Peyer's patch (tissue), 4 donors: ENCODE measurements around the gene OPN3. TPM values are rescaled to one million over a fixed set of nuclear protein-coding genes. Genes with fewer than 3 reads are reported as not detected.

Experiments used
- DNase-seq, 3 donors: peaks; one replicate each; pipeline ENCODE4 v3.0.0-alpha.2; 2017 to 2019
- H3K27ac ChIP-seq, 4 donors: fragments of 200-600 bp; sonication (generic); one replicate each; pipeline ENCODE4 v1.5.1; 2016 to 2019
- H3K27me3 ChIP-seq, 2 donors: fragments of 200-600 bp; sonication (generic); one replicate each; pipeline ENCODE4 v1.5.1; 2019
- H3K36me3 ChIP-seq, 3 donors: fragments of 200-600 bp; sonication (generic); one replicate each; pipeline ENCODE4 v1.5.1; 2016 to 2019
- H3K4me1 ChIP-seq, 4 donors: fragments of 200-600 bp; sonication (generic); one replicate each; pipeline ENCODE4 v1.5.1; 2016 to 2019
- H3K4me3 ChIP-seq, 4 donors: fragments of 200-600 bp; sonication (generic); 1 replicate in 3 of 4; 2 replicates in 1 of 4; pipeline ENCODE4 v1.5.1; 2016 to 2019; ENCODE audit warnings: mild to moderate bottlenecking in 1 of 4
- H3K9me3 ChIP-seq, 4 donors: fragments of 200-600 bp; sonication (generic); one replicate each; pipeline ENCODE4 v1.5.1; 2016 to 2019; ENCODE audit warnings: mild to moderate bottlenecking in 1 of 4
- POLR2A ChIP-seq, 2 donors: fragments of 450-650 bp; IDR thresholded peaks; one replicate each; pipeline ENCODE4 v1.5.1; 2017; ENCODE audit warnings: antibody characterized with exemption in 2 of 2, mild to moderate bottlenecking in 2 of 2, moderate library complexity in 2 of 2
- total RNA-seq, 4 donors: library from RNA; depleted of rRNA; stranded (reverse); fragments of >200 nt; gene quantifications; one replicate each; pipeline ENCODE4 v1.1.0, GENCODE V29; 2016
- TF ChIP-seq, protein P1 (sequence below), 6 experiments: fragments of 450-650 bp in 4 of 6; fragments of 200-600 bp in 2 of 6; sonication (generic) in 1 of 6; IDR thresholded peaks; one replicate each; pipeline ENCODE4 v1.5.1; 2017 to 2019; ENCODE audit warnings: antibody characterized with exemption in 6 of 6, mild to moderate bottlenecking in 3 of 6, moderate library complexity in 1 of 6

OPN3 gene
- total RNA-seq, 4 donors from 2014 or later, result 17.3 to 23.1 (median 20.9) TPM

- Histone ChIP-seq H3K4me3 (no peak overlapping the region), H3K27ac (no peak overlapping the region), H3K9me3 (no peaks in the 10 kb centered on the region), H3K36me3 (no peaks in the 10 kb centered on the region), H3K4me1 (peaks cover 0 to 13% (median 0%) of the 10 kb centered on the region in 4 donors), H3K27me3 (no peaks in the 10 kb centered on the region)
- no peak for DNase-seq
- TF ChIP-seq, protein P1, sequence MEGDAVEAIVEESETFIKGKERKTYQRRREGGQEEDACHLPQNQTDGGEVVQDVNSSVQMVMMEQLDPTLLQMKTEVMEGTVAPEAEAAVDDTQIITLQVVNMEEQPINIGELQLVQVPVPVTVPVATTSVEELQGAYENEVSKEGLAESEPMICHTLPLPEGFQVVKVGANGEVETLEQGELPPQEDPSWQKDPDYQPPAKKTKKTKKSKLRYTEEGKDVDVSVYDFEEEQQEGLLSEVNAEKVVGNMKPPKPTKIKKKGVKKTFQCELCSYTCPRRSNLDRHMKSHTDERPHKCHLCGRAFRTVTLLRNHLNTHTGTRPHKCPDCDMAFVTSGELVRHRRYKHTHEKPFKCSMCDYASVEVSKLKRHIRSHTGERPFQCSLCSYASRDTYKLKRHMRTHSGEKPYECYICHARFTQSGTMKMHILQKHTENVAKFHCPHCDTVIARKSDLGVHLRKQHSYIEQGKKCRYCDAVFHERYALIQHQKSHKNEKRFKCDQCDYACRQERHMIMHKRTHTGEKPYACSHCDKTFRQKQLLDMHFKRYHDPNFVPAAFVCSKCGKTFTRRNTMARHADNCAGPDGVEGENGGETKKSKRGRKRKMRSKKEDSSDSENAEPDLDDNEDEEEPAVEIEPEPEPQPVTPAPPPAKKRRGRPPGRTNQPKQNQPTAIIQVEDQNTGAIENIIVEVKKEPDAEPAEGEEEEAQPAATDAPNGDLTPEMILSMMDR (IDR thresholded peaks at IDR 0.05), result no peak
- TF ChIP-seq POLR2A (IDR thresholded peaks at IDR 0.05), result no peak
These were observed 31.7 kb downstream of the OPN3 start for GRCh38 chr1:241608379-241609033.

DNA sequence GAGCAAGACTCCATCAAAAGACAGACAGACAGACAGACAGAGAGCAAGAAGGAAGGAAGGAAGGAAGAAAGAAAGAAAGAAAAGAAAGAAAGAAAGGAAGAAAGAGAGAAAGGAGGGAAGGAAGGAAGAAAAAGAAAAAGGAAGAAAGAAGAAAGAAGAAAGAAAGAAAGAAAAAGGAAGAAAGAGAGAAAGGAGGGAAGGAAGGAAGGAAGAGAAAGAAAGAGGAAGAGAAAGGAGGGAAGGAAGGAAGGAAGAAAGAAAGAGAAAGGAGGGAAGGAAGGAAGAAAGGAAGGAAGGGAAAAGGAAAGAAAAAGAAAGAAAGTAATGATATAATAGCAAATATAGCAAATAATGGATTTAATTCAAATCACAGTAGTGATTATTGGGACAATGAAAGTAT lies 32.7 kb downstream of the OPN3 start:
- Histone ChIP-seq H3K9me3 (no peaks in the 10 kb centered on the region), H3K27me3 (no peaks in the 10 kb centered on the region), H3K27ac (no peak overlapping the region), H3K36me3 (no peaks in the 10 kb centered on the region), H3K4me3 (no peak overlapping the region), H3K4me1 (peaks cover 0 to 13% (median 0%) of the 10 kb centered on the region in 4 donors)
- TF ChIP-seq POLR2A (IDR thresholded peaks at IDR 0.05), result no peak
- TF ChIP-seq, protein P1 (IDR thresholded peaks at IDR 0.05), result no peak
- DNase-seq, result no peak

- H3K4me1 ChIP-seq, result peaks cover 0 to 13% (median 0%) of the 10 kb centered on the region in 4 donors
- no peak overlapping the region for H3K4me3 ChIP-seq
- TF ChIP-seq POLR2A (IDR thresholded peaks at IDR 0.05), result no peak
- TF ChIP-seq, protein P1 (IDR thresholded peaks at IDR 0.05), result no peak
- no peaks in the 10 kb centered on the region for H3K36me3 ChIP-seq
- no peaks in the 10 kb centered on the region for H3K9me3 ChIP-seq
- no peaks in the 10 kb centered on the region for H3K27me3 ChIP-seq
- no peak for DNase-seq
- H3K27ac ChIP-seq, result no peak overlapping the region
These were observed 33.6 kb downstream of the OPN3 start for GRCh38 chr1:241606544-241606943.

GRCh38 chr1:241605146-241605805 lies 34.9 kb downstream of the OPN3 start:
- no peak for TF ChIP-seq POLR2A (IDR thresholded peaks at IDR 0.05)
- TF ChIP-seq, protein P1 (IDR thresholded peaks at IDR 0.05), result no peak
- H3K4me3 ChIP-seq, result no peak overlapping the region
- no peak for DNase-seq
- no peaks in the 10 kb centered on the region for H3K9me3 ChIP-seq
- no peaks in the 10 kb centered on the region for H3K36me3 ChIP-seq
- H3K27me3 ChIP-seq, result no peaks in the 10 kb centered on the region
- no peak overlapping the region for H3K27ac ChIP-seq
- peaks cover 0 to 5% (median 0%) of the 10 kb centered on the region in 4 donors for H3K4me1 ChIP-seq

DNA sequence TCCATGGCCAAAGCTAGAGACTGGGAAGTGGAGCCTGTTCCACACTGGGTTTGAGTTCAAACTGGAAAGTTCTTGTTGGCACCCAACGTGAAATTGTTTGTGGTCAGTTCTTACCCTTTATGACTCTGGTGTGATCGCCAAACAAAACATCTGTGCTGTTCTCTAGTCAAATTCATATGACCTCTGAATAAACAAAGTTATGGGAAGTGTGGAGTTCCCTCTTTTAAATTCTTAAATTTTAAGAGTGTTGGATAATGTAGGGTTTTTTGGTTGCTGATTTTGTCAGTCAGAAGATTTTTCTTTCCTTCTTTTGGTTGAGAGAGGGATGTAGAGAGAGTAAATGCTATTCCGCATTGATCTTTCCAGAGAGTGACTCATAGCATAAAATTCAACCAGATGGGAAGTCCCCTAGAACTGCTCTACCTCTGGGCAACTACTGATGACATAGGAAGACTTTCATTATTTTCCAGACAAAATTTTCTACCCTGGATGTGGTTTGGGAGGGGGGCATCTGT lies 36.4 kb downstream of the OPN3 start:
- TF ChIP-seq POLR2A (IDR thresholded peaks at IDR 0.05), result no peak
- TF ChIP-seq, protein P1 (IDR thresholded peaks at IDR 0.05), result no peak
- H3K27me3 ChIP-seq, result no peaks in the 10 kb centered on the region
- H3K27ac ChIP-seq, result no peak overlapping the region
- H3K36me3 ChIP-seq, result no peaks in the 10 kb centered on the region
- H3K9me3 ChIP-seq, result no peaks in the 10 kb centered on the region
- no peaks in the 10 kb centered on the region for H3K4me1 ChIP-seq
- DNase-seq, result no peak
- H3K4me3 ChIP-seq, result no peak overlapping the region
